IgD-negative memory B cell (primary cell): ENCODE results near the gene KASH5. TPM values are rescaled to one million over a fixed set of nuclear protein-coding genes. Genes with fewer than 3 reads are reported as not detected.

Experiments
- H3K27ac Mint-ChIP-seq, 3 donors: one replicate each; pipeline ENCODE4 v1.8.0; 2020 to 2022; ENCODE audit warnings: mild to moderate bottlenecking in 3 of 3, mixed read lengths in 3 of 3, moderate library complexity in 1 of 3
- H3K27me3 Mint-ChIP-seq: one replicate; pipeline ENCODE4 v1.8.0; 2021; ENCODE audit warnings: mixed read lengths
- H3K36me3 Mint-ChIP-seq: one replicate; pipeline ENCODE4 v1.8.0; 2020; ENCODE audit warnings: mild to moderate bottlenecking, mixed read lengths
- H3K4me1 Mint-ChIP-seq, 3 donors: one replicate each; pipeline ENCODE4 v1.8.0; 2020 to 2022; ENCODE audit warnings: mixed read lengths in 3 of 3, mild to moderate bottlenecking in 1 of 3
- H3K4me3 Mint-ChIP-seq, 4 donors: one replicate each; pipeline ENCODE4 v1.8.0; 2020 to 2022; ENCODE audit warnings: mild to moderate bottlenecking in 4 of 4, mixed read lengths in 4 of 4, moderate library complexity in 3 of 4
- H3K9me3 Mint-ChIP-seq, 3 donors: one replicate each; pipeline ENCODE4 v1.8.0; 2020 to 2021; ENCODE audit warnings: mixed read lengths in 3 of 3, mild to moderate bottlenecking in 1 of 3
- polyA plus RNA-seq: library from polyadenylated mRNA; unstranded; fragments of 300-500 nt; fragmentation: Illumina TruSeq; gene quantifications from one replicate; pipeline ENCODE4 v1.2.3, GENCODE V29; 2021

The KASH5 gene
- polyA plus RNA-seq, 1 donor from 2014 or later: not detected

DNA sequence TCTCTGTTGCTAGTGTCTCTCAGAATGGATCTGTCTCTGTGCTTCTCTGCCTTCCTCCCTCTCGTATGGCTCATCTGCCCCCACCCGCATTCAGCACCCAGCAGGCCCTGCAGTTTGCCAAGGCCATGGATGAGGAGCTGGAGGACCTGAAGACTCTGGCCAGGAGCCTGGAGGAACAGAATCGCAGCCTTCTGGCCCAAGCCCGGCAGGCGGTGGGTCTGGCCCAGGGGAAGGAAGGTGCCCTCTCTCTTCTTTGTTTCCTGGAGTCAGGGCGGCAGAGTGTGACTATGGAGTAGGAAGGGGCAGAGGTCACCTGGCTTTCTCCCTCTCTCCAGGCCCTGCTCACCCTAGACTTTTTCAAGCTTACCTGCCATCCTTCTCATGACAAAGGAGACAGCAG lies 10.9 kb downstream of the KASH5 start:
- H3K4me1 Mint-ChIP-seq: peaks cover 7 to 10% (median 8%) of the 10 kb centered on the region in 3 donors
- no peak overlapping the region for H3K27ac Mint-ChIP-seq
- H3K9me3 Mint-ChIP-seq: no peaks in the 10 kb centered on the region
- peaks cover 1% of the 10 kb centered on the region for H3K27me3 Mint-ChIP-seq
- no peak overlapping the region for H3K4me3 Mint-ChIP-seq
- H3K36me3 Mint-ChIP-seq: no peaks in the 10 kb centered on the region

DNA sequence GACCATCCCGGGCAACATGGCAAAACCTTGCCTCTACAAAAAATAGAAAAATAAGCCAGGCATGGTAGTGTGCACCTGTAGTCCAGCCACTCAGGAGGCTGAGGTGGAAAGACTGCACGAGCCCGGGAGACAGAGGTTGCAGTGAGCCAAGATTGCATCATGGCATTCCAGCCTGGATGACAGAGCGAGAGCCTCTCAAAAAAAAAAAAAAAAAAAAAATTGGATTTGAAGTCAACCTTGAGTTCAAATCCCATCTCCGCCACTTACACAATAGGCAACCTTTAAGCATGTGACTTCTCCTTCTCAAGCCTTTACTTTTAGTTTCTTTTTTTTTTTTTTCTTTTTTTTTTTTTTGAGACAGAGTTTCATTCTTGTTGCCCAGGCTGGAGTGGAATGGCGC lies 12.0 kb downstream of the KASH5 start:
- Mint-ChIP-seq H3K9me3 (no peaks in the 10 kb centered on the region), H3K27ac (peak overlapping the region in 1 of 3 donors; percentile 82), H3K4me1 (peaks cover 8 to 10% (median 8%) of the 10 kb centered on the region in 3 donors), H3K27me3 (peaks cover 1% of the 10 kb centered on the region), H3K4me3 (no peak overlapping the region), H3K36me3 (no peaks in the 10 kb centered on the region)

DNA sequence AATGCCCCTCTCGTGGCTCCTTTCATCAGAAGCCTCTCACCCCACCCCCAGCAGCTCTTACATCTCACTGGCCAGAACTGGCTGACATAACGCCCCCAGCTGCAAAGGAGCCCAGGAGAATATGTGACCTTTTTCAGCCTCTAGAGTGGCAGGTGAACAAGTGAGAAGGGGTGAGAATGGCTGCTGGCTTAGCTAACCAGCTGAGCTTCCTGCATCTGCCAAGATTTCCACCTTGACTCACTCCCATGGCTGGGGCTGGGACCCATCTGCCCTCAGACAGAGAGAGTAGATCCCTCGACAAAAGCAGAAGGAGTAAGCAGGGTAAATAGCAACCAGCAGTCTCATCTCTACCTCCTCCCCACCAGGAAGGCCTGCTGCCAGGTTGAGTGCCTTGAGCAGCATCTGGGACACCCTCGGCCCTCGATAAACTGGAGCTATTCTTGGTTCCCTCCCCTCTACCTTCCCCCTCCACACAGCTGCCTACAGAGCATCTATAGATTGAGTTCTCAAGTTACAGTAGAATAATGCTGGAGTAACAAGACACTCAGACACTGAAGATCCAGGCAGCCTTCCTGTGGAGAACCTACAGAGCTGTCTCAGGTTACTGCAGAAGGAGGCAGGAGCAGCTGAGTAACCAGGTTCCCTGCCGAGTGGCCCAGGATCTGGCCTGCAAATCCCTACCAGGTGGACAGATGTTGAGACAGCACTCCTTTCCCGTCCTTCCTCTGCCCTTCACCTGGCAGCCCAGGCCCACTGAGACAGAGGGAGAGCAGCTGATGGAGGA lies 15.5 kb downstream of the KASH5 start:
- Mint-ChIP-seq H3K27ac (peak overlapping the region in 2 of 3 donors; percentile 71 to 76), H3K4me1 (peaks cover 13 to 16% (median 16%) of the 10 kb centered on the region in 3 donors), H3K36me3 (no peaks in the 10 kb centered on the region), H3K27me3 (no peaks in the 10 kb centered on the region), H3K9me3 (no peaks in the 10 kb centered on the region), H3K4me3 (peak overlapping the region in 1 of 4 donors; percentile 32)

DNA sequence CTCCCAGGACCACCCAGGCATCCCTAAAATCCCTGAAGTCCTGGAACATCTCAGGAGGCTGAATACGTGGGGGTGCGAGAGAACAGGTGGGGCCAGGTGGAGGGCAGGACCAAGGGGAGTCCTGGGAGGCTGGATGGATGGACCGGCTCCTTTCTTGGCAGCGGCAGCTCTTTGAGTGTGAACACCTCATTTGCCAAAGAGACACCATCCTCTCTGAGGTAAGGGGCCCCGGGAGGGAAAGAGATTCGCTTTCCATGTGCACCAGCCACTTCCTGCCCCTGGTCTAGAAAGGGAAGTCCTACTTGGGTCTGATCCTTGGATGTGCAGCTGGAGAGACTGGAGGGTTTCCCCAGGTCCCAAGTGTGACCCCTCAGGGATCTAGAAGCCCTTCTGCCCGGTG lies 19.0 kb downstream of the KASH5 start:
- Mint-ChIP-seq H3K4me3 (no peak overlapping the region), H3K27me3 (peaks cover 2% of the 10 kb centered on the region), H3K36me3 (no peaks in the 10 kb centered on the region), H3K4me1 (peaks cover 27 to 38% (median 32%) of the 10 kb centered on the region in 3 donors), H3K27ac (no peak overlapping the region), H3K9me3 (no peaks in the 10 kb centered on the region)

DNA sequence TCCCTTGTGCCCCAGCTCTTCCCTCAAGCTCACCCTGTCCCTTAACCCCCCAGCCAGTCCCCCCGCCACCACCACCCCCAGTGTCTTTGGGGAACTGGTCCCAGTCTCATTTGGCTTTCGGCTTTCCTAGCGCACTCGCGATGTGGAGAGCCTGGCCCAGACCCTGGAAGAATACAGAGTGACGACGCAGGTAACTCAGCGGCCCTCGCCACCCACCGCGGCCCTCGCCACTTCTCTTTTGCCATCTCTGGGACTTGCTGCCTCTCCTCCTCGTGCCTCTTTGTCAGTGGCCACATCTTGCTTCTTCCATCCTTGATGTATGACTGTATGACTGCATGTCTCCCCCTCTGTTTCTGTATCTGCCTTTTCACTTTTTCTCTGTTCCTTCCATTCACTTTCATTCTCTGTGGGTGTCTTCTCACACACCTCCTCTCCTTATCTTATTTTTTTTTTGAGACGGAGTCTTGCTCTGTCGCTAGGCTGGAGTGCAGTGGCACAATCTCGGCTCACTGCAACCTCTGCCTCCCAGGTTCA lies 19.5 kb downstream of the KASH5 start:
- Mint-ChIP-seq H3K9me3 (no peaks in the 10 kb centered on the region), H3K27me3 (peaks cover 2% of the 10 kb centered on the region), H3K4me1 (peaks cover 28 to 38% (median 32%) of the 10 kb centered on the region in 3 donors), H3K27ac (peak overlapping the region in 1 of 3 donors; percentile 1), H3K4me3 (no peak overlapping the region), H3K36me3 (no peaks in the 10 kb centered on the region)

DNA sequence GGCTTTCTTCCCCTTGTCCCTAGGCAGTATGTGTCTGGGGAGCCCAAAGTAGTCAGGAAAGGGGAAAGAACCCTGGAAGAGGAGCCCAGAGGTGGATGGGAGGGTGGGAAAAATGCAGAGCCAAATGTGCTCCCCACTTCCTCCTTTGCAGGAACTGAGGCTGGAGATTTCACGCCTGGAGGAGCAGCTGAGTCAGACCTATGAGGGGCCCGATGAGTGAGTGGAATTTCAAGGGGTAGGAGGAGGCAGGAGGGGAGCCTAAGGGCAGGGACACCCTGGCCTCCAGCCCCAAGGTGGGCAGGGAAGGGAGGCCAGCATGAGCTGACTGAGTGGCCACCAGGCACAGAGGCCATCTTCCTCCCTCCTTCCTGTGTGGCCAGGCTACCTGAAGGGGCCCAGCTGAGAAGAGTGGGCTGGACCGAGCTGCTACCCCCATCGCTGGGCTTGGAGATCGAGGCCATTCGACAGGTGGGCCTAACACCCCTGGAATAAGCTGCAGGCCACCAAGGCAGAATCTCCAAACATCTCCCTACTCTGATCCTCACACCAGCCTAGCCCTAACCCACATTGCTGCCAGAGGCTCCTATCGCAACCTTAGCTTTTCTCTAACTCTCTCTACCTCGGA lies 20.9 kb downstream of the KASH5 start:
- Mint-ChIP-seq H3K4me3 (peak overlapping the region in 3 of 4 donors; percentile 1 to 83 (median 70)), H3K27me3 (peaks cover 2% of the 10 kb centered on the region), H3K36me3 (no peaks in the 10 kb centered on the region), H3K9me3 (no peaks in the 10 kb centered on the region), H3K4me1 (peaks cover 25 to 29% (median 26%) of the 10 kb centered on the region in 3 donors), H3K27ac (peak overlapping the region in 2 of 3 donors; percentile 20 to 65)

DNA sequence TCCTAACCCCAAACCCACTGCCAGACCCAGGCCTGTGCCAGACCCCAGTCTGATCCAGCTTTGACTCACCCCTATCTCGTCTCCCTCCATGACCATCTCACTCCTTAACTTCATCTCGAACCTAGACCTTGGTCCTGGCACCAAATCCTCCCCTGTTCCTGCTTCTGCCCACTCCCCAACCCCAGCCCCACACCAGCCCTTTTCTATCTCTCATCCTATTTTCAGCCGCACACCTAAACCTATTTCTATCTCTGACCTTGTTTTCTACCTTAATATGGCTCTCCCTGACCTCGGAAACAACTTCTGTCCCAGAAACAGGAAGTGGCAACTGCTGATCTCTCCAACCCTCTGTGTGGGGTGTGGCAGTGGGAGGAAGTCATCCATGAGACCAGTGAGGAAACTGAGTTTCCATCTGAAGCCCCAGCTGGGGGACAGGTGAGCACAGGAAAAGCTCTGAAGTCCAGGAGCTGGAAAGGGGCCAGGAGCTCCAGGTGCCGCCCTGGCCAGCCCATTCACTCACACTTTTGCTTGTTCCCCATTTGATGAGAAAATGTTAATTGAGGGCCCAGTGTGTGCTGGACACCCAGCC lies 21.5 kb downstream of the KASH5 start:
- peak overlapping the region; percentile 20 to 65 (median 27) for H3K27ac Mint-ChIP-seq
- peak overlapping the region; percentile 1 to 83 (median 57) for H3K4me3 Mint-ChIP-seq
- peaks cover 25 to 28% (median 26%) of the 10 kb centered on the region in 3 donors for H3K4me1 Mint-ChIP-seq
- H3K27me3 Mint-ChIP-seq: peaks cover 2% of the 10 kb centered on the region
- no peaks in the 10 kb centered on the region for H3K9me3 Mint-ChIP-seq
- no peaks in the 10 kb centered on the region for H3K36me3 Mint-ChIP-seq

DNA sequence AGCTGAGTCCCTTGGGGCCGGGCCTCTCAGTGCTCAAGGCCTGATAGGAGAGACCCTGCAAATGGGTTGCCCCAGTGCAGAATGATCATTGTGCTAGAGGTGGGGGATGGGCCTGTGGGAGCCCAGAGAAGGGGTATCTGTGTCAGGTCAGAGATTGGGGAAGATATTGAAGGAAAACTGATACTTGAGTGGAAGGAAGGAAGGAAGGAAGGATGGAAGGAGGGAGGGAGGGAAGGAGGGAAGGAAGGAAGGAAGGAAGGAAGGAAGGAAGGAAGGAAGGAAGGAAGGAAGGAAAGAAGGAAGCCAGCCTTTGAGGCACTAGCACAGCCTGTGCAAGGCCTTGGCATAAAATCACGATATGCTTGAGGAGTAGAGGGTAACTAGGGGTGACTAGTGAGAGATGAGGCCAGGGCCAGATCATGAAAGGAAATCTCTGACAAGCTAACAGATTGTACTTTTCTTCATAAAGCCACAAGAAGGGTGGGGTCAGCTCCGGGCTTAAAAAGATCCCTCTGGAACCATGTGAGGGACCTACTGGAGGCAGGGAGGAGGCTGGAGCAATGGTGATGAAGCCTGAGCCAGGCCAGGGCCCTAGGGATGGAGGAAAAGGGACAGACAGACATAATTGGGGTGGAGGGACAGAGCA lies 23.8 kb downstream of the KASH5 start:
- Mint-ChIP-seq H3K36me3 (no peaks in the 10 kb centered on the region), H3K27me3 (peaks cover 4% of the 10 kb centered on the region), H3K9me3 (no peaks in the 10 kb centered on the region), H3K4me3 (peak overlapping the region in 1 of 4 donors; percentile 56), H3K4me1 (peaks cover 25 to 30% (median 26%) of the 10 kb centered on the region in 3 donors), H3K27ac (no peak overlapping the region)

DNA sequence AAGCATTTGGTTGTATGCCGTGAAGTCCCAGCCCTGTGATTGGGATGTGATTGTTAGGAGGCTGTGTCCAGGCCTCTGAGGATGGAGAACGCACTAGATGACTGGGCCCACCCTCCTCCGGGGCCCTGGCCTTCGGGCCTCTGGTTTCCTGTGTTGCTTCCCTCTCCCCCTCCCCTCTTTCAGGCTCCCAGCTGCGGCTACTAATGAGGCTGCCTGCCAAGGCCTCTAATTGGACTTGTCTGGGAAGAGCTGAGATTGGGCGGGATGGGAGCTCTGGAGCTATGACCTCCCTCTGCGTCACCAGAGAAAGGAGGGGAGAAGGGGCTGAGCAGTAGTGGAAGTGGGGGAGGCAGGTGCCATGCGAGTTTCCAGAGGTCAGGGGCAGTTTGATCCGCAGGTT lies 25.3 kb downstream of the KASH5 start:
- Mint-ChIP-seq H3K27me3 (peaks cover 12% of the 10 kb centered on the region), H3K9me3 (no peaks in the 10 kb centered on the region), H3K4me3 (no peak overlapping the region), H3K27ac (no peak overlapping the region), H3K4me1 (peaks cover 19 to 26% (median 22%) of the 10 kb centered on the region in 3 donors), H3K36me3 (no peaks in the 10 kb centered on the region)

DNA sequence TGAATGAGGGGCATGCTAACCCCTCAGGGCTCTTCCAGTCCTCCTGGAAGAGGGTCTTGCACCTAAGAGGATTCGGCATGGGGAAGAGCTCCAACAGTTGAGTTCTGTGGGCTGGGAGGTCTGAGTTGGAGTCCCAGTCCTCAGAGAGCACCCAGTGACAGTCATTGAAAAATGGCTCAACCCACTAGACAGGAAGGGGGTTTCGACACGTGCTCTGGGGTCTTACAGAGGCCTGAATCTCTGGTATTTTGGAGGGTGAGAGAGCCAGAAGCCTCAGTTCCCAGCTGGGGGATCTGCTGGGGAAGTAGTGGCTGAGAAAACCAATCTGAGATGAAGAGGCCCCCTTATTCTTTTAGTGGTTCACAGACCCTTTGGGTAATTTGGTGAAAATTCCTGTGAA lies 26.2 kb downstream of the KASH5 start:
- no peak overlapping the region for H3K27ac Mint-ChIP-seq
- H3K4me3 Mint-ChIP-seq: no peak overlapping the region
- H3K27me3 Mint-ChIP-seq: peaks cover 19% of the 10 kb centered on the region
- peaks cover 10 to 19% (median 17%) of the 10 kb centered on the region in 3 donors for H3K4me1 Mint-ChIP-seq
- H3K9me3 Mint-ChIP-seq: no peaks in the 10 kb centered on the region
- H3K36me3 Mint-ChIP-seq: no peaks in the 10 kb centered on the region

DNA sequence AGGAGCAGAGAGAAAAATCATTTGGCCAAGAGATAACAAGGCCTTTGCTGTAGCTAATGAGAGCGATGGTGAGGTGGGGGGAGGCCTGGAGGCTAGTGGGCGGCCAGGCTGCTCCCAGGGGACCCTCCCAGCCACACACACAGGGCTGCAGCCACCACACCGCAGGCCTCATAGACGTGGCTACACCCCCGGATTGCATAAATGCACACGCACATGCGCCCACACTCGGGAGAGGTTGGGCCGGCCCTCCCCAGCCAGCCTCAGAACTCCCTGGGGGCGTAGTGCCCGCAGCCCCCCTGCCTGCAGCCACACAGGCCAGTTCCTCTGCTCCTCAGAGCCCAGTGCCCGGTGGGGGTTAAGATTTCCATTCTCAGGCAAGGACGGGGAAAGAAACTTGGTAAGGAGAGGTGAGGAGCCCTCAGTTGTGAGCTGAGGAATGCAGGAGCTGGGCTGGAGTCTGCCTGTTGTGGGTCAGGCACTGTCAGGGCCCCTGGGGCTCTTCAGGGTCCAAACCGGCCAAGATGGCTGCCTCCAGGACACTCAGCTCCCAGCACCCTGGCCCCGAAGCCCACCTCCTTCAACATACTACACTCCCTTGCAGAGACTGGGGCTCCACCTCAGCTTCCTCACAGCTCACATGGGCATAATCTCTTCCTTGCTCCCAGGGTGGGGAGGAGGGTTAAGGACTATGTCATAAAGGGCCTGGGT lies 27.2 kb downstream of the KASH5 start:
- H3K36me3 Mint-ChIP-seq: no peaks in the 10 kb centered on the region
- peak overlapping the region in 1 of 3 donors; percentile 80 for H3K27ac Mint-ChIP-seq
- H3K27me3 Mint-ChIP-seq: peaks cover 25% of the 10 kb centered on the region
- H3K9me3 Mint-ChIP-seq: no peaks in the 10 kb centered on the region
- H3K4me1 Mint-ChIP-seq: peaks cover 7 to 9% (median 9%) of the 10 kb centered on the region in 3 donors
- H3K4me3 Mint-ChIP-seq: peak overlapping the region in 1 of 4 donors; percentile 52

DNA sequence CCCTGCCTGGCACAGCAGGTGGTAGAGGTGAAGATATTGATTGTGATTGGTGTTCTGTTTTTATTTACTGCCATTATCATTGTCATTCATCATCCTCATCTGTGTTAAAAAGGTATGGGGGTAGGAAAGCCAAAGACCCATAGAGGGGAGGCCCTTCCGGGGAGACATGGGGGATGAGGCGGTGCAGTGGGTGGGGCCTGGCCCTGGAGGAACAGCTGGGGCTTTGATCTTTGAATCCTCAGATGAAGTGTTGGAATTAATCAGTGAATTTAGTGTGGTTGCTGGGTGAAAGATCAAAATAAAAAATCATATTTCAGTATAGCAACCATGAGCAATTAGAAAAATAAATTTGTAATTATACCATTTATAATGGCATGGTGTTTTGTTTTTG lies 27.8 kb downstream of the KASH5 start:
- H3K36me3 Mint-ChIP-seq: no peaks in the 10 kb centered on the region
- peaks cover 30% of the 10 kb centered on the region for H3K27me3 Mint-ChIP-seq
- peaks cover 9 to 15% (median 12%) of the 10 kb centered on the region in 3 donors for H3K4me1 Mint-ChIP-seq
- no peaks in the 10 kb centered on the region for H3K9me3 Mint-ChIP-seq
- H3K4me3 Mint-ChIP-seq: peak overlapping the region in 2 of 4 donors; percentile 6 to 29
- H3K27ac Mint-ChIP-seq: no peak overlapping the region

DNA sequence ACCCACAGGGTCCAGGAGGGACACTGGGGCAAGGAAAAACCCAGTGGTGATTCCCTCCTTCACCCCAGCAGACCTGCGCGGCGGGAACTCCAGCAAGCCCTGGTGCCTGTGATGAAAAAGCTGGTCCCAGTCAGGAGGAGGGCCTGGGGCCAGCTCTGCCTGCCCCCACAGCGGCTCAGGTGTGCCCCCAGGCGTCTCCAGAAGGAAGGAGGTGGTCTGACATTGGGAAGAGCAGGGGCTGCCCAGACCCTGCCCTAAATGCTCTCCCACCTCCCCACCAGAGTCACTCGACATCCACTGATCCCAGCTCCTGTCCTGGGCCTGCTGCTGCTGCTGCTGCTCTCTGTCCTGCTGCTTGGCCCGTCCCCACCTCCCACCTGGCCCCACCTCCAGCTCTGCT lies 29.0 kb downstream of the KASH5 start:
- H3K4me1 Mint-ChIP-seq: peaks cover 10 to 24% (median 17%) of the 10 kb centered on the region in 3 donors
- H3K27ac Mint-ChIP-seq: no peak overlapping the region
- H3K27me3 Mint-ChIP-seq: peaks cover 41% of the 10 kb centered on the region
- H3K9me3 Mint-ChIP-seq: no peaks in the 10 kb centered on the region
- H3K4me3 Mint-ChIP-seq: no peak overlapping the region
- no peaks in the 10 kb centered on the region for H3K36me3 Mint-ChIP-seq

DNA sequence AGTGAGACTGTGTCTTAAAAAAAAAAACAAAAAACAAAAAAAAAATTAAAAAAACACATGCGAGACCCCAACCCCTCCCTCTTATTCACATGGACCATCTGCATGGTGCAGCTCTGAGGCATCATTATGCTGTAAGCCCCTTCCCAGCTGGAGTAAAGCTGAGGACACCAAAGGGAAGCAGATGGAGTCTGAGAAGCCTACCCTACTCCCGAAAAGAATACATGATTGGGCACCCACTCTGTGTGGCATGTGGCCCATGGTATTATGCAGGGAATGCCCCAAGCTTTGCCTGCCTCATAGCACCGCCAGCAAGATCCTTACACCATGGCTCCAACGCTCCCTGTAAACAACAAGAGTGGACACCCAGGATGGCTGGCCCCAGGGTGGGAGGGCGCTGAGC lies 30.5 kb downstream of the KASH5 start:
- H3K4me1 Mint-ChIP-seq: peaks cover 14 to 32% (median 23%) of the 10 kb centered on the region in 3 donors
- H3K36me3 Mint-ChIP-seq: no peaks in the 10 kb centered on the region
- no peak overlapping the region for H3K4me3 Mint-ChIP-seq
- H3K9me3 Mint-ChIP-seq: no peaks in the 10 kb centered on the region
- H3K27ac Mint-ChIP-seq: no peak overlapping the region
- H3K27me3 Mint-ChIP-seq: peaks cover 49% of the 10 kb centered on the region
